Measurements from ENCODE around the gene S100A10.
A peak's percentile ranks its signal among the peaks of the same experiment; 100 is the strongest.

The S100A10 gene

GRCh38 chr1:151977662-151978230 lies 15.9 kb downstream of the S100A10 start:
- TF ChIP-seq CTCF (IDR thresholded peaks at IDR 0.05; ENCODE audit: unreplicated experiment in 3 of 3) = no peak
- no peaks in the 10 kb centered on the region for H3K9me3 Mint-ChIP-seq
- H3K27ac Mint-ChIP-seq = peak overlapping the region; percentile 7 to 36 (median 10)
- H3K27me3 Mint-ChIP-seq (ENCODE audit: low read depth) = peaks cover 41% of the 10 kb centered on the region
- no peak overlapping the region for H3K4me3 Mint-ChIP-seq
- peaks cover 9% of the 10 kb centered on the region for H3K36me3 Mint-ChIP-seq (ENCODE audit: low read depth)
- H3K4me1 Mint-ChIP-seq = peaks cover 59% of the 10 kb centered on the region

- H3K4me3 Mint-ChIP-seq = no peak overlapping the region
- no peak for TF ChIP-seq CTCF (IDR thresholded peaks at IDR 0.05; ENCODE audit: unreplicated experiment in 3 of 3)
- H3K4me1 Mint-ChIP-seq = peaks cover 60% of the 10 kb centered on the region
- peaks cover 41% of the 10 kb centered on the region for H3K27me3 Mint-ChIP-seq (ENCODE audit: low read depth)
- H3K36me3 Mint-ChIP-seq (ENCODE audit: low read depth) = peaks cover 4% of the 10 kb centered on the region
- no peaks in the 10 kb centered on the region for H3K9me3 Mint-ChIP-seq
- peak overlapping the region; percentile 10 to 68 (median 62) for H3K27ac Mint-ChIP-seq
Observed at GRCh38 chr1:151976858-151977257, 16.8 kb downstream of the S100A10 start.

GRCh38 chr1:151976015-151976343 lies 17.7 kb downstream of the S100A10 start:
- no peak overlapping the region for H3K4me3 Mint-ChIP-seq
- peaks cover 48% of the 10 kb centered on the region for H3K27me3 Mint-ChIP-seq (ENCODE audit: low read depth)
- H3K36me3 Mint-ChIP-seq (ENCODE audit: low read depth) = no peaks in the 10 kb centered on the region
- H3K4me1 Mint-ChIP-seq = peaks cover 52% of the 10 kb centered on the region
- H3K27ac Mint-ChIP-seq = no peak overlapping the region
- H3K9me3 Mint-ChIP-seq = no peaks in the 10 kb centered on the region
- no peak for TF ChIP-seq CTCF (IDR thresholded peaks at IDR 0.05; ENCODE audit: unreplicated experiment in 3 of 3)

GRCh38 chr1:151975311-151976014 lies 18.2 kb downstream of the S100A10 start:
- H3K4me1 Mint-ChIP-seq = peaks cover 50% of the 10 kb centered on the region
- H3K9me3 Mint-ChIP-seq = no peaks in the 10 kb centered on the region
- H3K27ac Mint-ChIP-seq = peak overlapping the region in 2 of 3 experiments; percentile 35 to 63
- H3K4me3 Mint-ChIP-seq = no peak overlapping the region
- peaks cover 48% of the 10 kb centered on the region for H3K27me3 Mint-ChIP-seq (ENCODE audit: low read depth)
- TF ChIP-seq CTCF (IDR thresholded peaks at IDR 0.05; ENCODE audit: unreplicated experiment in 3 of 3) = no peak
- no peaks in the 10 kb centered on the region for H3K36me3 Mint-ChIP-seq (ENCODE audit: low read depth)

- Mint-ChIP-seq H3K9me3 (no peaks in the 10 kb centered on the region), H3K27ac (peak overlapping the region; percentile 64 to 85 (median 79)), H3K4me3 (peak overlapping the region in 1 of 3 experiments; percentile 2), H3K4me1 (peaks cover 48% of the 10 kb centered on the region), H3K27me3 (ENCODE audit: low read depth) (peaks cover 50% of the 10 kb centered on the region), H3K36me3 (ENCODE audit: low read depth) (no peaks in the 10 kb centered on the region)
- TF ChIP-seq CTCF (IDR thresholded peaks at IDR 0.05; ENCODE audit: unreplicated experiment in 3 of 3) = no peak
Observed at GRCh38 chr1:151972542-151973248, 21.0 kb downstream of the S100A10 start.
